ENCODE data around the gene OR2L5.

The OR2L5 gene, protein sequence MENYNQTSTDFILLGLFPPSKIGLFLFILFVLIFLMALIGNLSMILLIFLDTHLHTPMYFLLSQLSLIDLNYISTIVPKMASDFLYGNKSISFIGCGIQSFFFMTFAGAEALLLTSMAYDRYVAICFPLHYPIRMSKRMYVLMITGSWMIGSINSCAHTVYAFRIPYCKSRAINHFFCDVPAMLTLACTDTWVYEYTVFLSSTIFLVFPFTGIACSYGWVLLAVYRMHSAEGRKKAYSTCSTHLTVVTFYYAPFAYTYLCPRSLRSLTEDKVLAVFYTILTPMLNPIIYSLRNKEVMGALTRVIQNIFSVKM

DNA sequence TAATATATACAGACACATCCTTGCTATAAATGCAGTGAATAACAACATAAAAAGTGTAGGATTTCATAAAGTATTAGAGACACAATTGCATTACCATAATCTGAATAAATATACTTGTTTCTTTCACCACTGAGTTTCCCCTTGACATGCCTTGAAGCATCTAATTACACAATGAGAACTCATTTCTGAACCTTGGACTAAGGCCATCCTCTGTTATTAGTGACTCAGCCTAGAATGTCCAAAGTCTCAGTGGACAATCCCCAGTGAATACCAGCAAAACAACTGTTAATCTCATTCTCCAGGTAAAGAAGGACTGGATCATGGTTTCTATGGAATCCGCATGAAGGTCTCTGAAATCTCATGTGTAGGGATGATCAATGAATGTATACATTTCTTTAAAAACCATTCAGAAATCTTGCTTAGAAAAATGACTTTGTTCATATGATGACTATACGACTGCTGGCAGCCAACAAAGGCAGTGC, at the start of gene OR2L5:
TSS of gene OR2L5 (plus strand) at position 432 of the 482 bp plus-strand sequence. CDS start 8,288 bp downstream, outside the sequence.
- no peak for DNase-seq (ENCODE audit: low read depth in 2 of 2)

DNA sequence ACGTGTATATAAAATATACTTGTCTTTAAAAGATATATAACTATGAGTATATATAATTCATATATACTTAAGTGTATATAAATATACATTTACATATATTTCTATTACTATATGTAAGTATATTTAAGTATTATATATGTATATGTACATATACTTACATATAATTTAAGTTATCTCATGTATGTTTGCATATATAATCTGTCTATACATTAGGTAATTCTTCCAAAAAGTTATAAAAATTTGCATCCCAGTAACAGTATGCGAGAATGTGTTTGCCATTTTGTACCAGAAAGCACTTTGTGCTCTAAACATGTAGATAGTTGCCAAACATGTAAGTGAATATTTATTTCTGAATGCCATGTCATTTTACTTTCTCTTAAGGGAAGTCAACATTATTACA, 48.5 kb upstream of the OR2L5 start, which contains the start of gene OR2AK2:
TSS of gene OR2AK2 (plus strand) at position 301 of the 400 bp plus-strand sequence. CDS start 144 bp downstream, outside the sequence.
- DNase-seq (ENCODE audit: low read depth in 2 of 2): no peak

DNA sequence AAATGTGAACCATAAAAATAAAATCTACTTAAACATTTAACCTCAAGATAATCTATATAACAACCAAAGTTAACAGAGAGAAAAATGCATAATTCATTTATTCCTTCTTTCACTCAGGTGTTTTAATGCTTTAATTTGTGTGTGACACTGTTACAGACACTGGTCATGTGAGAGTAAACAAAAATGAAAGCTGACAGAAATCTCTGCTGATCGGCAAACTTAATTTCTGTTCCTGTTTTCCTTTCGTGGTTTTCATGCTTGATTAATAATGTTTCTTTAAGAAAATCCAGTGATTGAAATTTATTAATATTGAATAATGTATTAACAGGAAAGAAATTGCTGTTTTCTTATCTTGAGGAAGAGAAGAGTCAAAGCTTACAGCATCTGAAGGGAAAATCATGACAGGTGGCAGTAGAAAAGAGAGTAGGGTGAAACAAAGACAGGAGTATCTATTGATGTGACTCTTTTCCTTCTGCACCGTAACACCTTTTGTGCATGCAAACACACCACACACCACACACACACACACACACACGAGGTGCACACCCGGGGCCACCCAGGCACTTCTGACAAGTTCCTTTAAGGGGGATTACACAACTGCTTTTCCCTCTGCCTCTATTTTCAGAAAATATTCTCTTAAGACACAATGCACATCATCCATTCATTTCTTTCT, 46.8 kb upstream of the OR2L5 start:
- DNase-seq (ENCODE audit: low read depth in 2 of 2): no peak

DNA sequence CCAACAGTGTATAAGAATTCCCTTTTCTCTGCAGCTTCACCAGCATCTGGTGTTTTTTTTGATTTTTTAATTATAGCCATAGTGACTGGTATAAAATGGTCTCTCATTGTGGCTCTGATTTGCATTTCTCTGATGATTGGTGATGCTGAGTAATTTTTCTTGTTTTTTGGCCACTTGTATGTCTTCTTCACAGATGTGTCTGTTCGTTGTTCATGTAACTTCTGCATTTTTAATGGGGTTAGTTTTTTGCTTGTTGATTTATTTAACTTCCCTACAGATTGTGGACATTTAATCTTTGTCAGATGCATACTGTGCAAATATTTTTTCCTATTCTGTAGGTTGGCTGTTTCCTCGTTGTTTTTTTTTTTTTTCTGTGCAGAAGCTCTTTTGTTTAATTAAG, 20.5 kb upstream of the OR2L5 start:
- DNase-seq (ENCODE audit: low read depth in 2 of 2): no peak

DNA sequence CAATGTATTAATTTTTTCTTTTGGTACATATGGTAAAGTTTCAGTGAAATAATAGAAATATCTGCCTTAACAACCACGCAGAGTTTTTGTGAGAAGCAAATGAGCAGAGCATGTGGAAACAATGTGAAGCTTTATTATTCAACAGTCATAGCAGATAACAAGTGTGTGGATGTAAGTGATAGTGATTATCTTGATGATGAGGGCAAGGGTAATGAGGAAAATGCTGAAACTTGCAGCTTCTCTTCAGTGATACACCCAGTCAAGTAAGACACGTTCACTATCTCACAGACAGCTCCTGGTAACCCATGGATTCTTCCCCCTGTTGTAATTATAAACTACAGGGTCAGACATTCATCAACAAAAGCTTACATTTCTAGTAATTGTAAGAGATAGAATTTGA, 14.6 kb upstream of the OR2L5 start:
- no peak for DNase-seq (ENCODE audit: low read depth in 2 of 2)

DNA sequence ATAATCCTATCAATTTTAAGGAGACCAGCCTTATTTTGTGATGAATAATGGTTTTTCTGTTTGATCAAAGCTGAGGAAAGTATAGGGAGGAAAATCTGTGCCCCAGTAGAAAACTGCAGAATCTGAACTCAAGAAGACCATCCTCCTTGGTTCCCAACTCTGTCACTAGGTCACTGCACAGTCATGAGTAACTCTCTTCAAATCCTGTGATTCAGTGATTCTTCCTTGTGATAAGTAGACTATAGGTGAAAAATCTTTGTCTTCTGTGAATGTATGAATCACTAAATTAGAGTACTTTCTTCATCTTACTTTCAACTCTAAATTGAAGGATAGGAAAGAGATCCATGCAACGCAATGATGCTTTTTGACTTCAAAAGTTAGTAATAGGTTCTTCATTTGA, 13.3 kb upstream of the OR2L5 start:
- no peak for DNase-seq (ENCODE audit: low read depth in 2 of 2)

DNA sequence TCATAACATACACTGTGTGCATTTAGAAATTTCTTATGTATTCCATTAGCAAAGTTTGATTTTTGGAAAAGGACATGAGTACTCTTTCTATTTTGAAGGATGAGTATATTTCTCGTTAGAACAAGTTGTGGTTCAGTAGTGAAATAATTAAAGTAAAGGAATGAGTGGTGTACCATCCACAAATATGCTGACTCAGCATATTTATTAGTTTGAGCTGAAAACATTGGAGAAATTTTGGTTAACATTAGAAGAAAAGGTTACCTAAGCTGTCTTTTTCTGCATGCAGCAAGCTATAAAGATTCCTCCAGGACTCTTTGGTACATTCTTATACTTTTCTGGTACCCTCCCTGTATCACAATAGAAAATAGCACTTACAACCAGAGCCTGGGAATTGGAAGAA, 5.7 kb upstream of the OR2L5 start:
- DNase-seq (ENCODE audit: low read depth in 2 of 2): no peak

DNA sequence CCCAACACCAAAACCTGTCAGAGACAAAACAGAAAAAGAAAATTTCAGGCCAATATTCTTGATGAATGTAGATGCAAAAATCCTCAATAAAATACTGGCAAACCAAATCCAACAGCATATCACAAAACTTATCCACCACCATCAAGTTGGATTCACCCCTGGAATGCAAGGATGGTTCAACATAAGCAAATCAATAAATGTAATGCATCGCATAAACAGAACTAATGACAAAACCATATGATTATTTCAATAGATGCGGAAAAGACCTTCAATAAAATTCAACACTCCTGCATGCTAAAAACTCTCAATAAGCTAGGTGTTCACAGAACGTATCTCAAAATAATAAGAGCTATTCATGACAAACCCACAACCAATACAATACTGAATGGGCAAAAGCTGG, 3.8 kb upstream of the OR2L5 start:
- no peak for DNase-seq (ENCODE audit: low read depth in 2 of 2)

DNA sequence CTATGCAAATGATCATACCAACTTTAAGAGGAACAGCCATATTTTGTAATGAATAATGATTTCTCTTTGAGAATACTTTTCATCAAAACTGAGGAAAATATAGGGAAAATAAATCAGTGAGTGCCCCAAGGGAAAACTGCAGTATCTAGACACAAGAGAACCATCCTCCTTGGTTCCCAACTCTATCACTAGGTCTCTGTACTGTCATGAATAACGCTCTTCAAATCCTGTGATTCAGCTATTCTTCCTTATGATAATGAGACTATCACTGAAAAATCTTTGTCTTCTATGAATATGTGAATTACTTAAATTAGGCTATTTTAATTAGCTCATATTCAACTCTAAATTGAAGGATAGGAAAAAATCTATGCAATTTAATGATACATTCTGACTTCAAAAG, 2.3 kb downstream of the OR2L5 start:
- DNase-seq (ENCODE audit: low read depth in 2 of 2): no peak

DNA sequence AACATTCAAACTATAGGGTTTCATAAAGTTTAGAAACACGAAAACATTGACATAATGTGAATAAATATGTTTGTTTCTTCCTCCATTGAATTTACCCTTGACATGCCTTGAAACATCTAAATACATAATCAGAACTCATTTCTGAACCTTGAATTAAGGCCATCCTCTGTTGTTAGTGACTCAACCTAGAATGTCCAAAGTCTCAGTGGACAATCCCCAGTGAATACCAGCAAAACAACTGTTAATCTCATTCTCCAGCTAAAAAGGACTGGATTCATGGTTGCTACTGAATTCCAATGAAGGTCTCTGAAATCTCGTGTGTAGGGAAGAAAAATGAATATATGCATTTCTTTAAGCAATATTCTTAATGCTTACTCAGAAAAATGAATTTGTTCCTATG, 16.3 kb downstream of the OR2L5 start, which contains the start of gene OR2L2:
TSS of gene OR2L2 (plus strand) at position 301 of the 400 bp plus-strand sequence. CDS start 8,198 bp downstream, outside the sequence.
- no peak for DNase-seq (ENCODE audit: low read depth in 2 of 2)

DNA sequence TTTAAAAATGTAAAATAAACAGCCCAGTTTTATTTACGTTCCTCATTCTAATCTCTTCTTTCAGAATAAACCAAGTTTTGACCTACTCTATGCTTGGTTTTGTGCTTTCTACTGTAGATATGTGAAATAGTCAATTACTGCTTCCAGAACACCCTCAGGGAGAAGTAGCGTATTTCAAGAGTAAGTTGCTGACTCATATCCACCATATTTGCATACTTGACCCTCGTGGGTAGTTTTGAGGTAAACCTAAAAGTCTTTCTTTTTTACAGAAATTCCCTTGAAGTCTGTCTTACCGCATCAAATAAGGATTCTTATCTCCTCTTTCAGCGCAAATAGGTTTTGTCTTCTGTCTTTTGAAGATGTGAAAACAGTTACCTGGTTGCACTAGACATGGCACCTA, 31.7 kb downstream of the OR2L5 start:
- no peak for DNase-seq (ENCODE audit: low read depth in 2 of 2)

DNA sequence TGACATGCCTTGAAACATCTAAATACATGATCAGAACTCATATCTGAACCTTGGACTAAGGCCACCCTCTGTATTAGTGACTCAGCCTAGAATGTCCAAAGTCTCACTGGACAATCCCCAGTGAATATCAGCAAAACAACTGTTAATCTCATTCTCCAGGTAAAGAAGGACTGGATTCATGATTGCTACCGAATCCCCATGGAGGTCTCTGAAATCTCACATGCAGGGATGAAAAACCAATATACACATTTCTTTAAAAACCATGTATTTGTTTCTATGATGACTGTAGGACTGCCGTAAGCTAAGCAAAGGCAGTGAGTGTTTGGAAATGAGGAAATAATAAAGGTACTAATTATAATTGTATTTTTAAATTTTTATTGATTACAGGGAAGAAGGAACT, 33.1 kb downstream of the OR2L5 start, which contains the start of gene OR2L3:
TSS of gene OR2L3 (plus strand) at position 301 of the 400 bp plus-strand sequence. CDS start 13,846 bp downstream, outside the sequence.
- no peak for DNase-seq (ENCODE audit: low read depth in 2 of 2)

DNA sequence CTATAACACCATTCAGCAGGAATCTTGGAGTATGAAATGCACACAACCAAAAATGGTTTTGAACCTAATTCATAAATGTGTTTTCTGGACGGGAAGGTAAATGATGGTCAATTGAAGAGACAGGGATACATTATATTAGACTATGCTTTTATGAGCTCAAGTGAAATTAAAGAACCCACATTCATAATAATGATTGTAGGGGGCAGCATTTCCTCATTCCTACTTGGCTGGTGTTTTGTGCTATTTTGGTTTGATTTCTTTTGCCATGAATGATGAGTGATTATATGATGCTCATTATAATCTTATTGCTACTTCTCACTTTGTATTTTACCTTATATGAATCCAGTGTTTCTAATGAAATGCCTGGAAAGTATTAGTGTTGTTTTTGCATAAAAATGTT, 33.5 kb downstream of the OR2L5 start:
- DNase-seq (ENCODE audit: low read depth in 2 of 2): no peak

DNA sequence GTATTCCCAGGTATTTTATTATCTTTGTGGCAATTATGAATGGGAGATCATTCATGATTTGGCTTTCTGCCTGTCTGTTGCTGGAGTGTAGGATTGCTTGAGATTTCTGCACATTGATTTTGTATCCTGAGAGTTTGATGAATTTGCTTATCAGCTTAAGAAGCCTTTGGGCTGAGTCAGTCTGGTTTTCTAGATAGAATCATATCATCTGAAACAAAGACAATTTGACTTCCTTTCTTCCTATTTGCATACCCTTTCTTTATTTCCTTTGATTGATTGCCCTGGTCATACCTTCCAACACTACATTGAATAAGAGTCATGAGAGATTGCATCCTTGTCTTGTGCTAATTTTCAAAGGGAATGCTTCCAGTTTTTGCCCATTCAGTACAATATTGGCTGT, 41.2 kb downstream of the OR2L5 start:
- DNase-seq (ENCODE audit: low read depth in 2 of 2): no peak

DNA sequence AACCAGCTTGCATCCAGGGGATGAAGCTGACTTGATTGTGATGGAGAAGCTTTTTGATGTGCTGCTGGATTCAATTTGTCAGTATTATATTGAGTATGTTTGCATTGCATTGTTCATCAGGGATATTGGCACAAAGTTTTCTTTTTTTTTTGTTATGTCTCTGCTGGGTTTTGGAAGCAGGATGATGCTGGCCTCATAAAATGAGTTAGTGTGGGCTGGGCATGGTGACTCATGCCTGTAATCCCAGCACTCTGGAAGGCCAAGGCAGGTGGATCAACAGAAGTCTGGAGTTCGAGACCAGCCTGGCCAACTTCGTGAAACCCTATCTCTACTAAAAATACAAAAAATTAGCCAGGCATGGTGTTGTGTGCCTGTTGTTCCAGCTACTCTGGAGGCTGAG, 41.8 kb downstream of the OR2L5 start:
- DNase-seq (ENCODE audit: low read depth in 2 of 2): no peak

DNA sequence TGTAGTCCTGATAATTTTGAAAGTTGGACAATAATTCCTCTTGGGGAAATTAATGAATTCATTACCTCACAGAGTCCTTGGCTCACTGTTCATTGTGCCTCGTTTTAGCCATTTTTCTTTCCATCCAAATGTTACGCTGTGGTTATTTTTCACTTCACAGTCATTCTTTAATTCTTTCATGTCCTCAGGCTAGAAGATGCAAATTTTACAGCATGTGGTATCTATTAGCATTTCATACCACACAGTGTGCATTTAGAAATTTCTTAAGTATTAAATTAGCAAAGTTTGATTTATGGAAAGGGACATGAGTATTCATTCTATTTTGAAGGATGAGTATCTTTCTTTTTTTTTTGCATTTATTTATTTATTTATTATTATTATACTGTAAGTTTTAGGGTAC, 51.6 kb downstream of the OR2L5 start:
- DNase-seq (ENCODE audit: low read depth in 2 of 2): no peak

DNA sequence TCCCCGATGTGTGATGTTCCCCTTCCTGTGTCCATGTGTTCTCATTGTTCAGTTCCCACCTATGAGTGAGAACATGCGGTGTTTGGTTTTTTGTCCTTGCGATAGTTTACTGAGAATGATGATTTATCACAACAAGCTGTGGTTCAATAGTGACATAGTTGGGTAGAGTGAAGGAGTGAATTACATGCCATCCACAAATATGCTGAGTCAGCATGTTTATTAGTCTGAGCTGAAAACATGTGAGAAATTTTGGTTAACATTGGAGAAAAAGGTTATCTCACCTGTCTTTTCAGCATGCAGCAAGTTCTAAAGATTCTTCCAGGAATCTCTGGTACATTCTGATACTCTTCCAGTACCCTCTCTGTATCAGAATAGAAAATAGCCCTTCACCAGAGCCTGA, 52.1 kb downstream of the OR2L5 start:
- no peak for DNase-seq (ENCODE audit: low read depth in 2 of 2)
